A673 (cell line): ENCODE results near the gene NRXN3. TPM values are rescaled to one million over a fixed set of nuclear protein-coding genes. Genes with fewer than 3 reads are reported as not detected.

Experiments
- BruUV-seq: library from RNA; stranded (reverse); fragments of 400-500 nt; replicated peaks from 2 replicates; lab custom pipeline; 2021; lab: Mats Ljungman, UMichigan
- CTCF ChIA-PET: fragments of 300-600 bp; sonication (Branson Sonifier 250); formaldehyde crosslinking; loops from one replicate; lab custom pipeline; 2022; ENCODE audit warnings: antibody characterized with exemption; lab: Charles Lee
- POLR2A ChIA-PET: fragments of 300-600 bp; sonication (Branson Sonifier 250); formaldehyde crosslinking; loops from one replicate; lab custom pipeline; 2022; ENCODE audit warnings: antibody characterized with exemption; ENCODE audit not compliant: low non-redundant PET; lab: Charles Lee
- DNase-seq: peaks from one replicate; pipeline ENCODE4 v3.0.0-alpha.2; 2015; ENCODE audit warnings: low spot score
- H3K27ac ChIP-seq: fragments of 200-600 bp; sonication (generic); 2 replicates; pipeline ENCODE4 v1.5.1; 2016; ENCODE audit warnings: mixed run types, low read depth, mild to moderate bottlenecking, mixed read lengths, antibody characterized with exemption, low read length; ENCODE audit not compliant: poor library complexity, severe bottlenecking
- H3K27me3 ChIP-seq: fragments of 200-600 bp; sonication (generic); replicated peaks from 2 replicates; pipeline ENCODE4 v1.6.1; 2017; ENCODE audit warnings: mixed run types, low read depth, mild to moderate bottlenecking, mixed read lengths, antibody characterized with exemption, low read length; ENCODE audit not compliant: insufficient read depth, poor library complexity
- H3K36me3 ChIP-seq: fragments of 200-600 bp; sonication (generic); 2 replicates; pipeline ENCODE4 v1.6.1; 2016; ENCODE audit warnings: mixed run types, mild to moderate bottlenecking, mixed read lengths, antibody characterized with exemption, low read length; ENCODE audit not compliant: insufficient read depth, poor library complexity, severe bottlenecking
- H3K4me1 ChIP-seq: fragments of 200-600 bp; sonication (generic); 2 replicates; pipeline ENCODE4 v1.6.1; 2017; ENCODE audit warnings: mixed run types, mild to moderate bottlenecking, mixed read lengths, antibody characterized with exemption, low read length; ENCODE audit not compliant: insufficient read depth, poor library complexity, severe bottlenecking
- H3K4me3 ChIP-seq: fragments of 200-600 bp; sonication (generic); 2 replicates; pipeline ENCODE4 v1.5.1; 2016; ENCODE audit warnings: low read depth, mixed run types, mild to moderate bottlenecking, mixed read lengths, low read length; ENCODE audit not compliant: poor library complexity, severe bottlenecking
- H3K9me3 ChIP-seq: fragments of 200-600 bp; sonication (generic); 2 replicates; pipeline ENCODE4 v1.6.1; 2016; ENCODE audit warnings: mixed run types, low read depth, mild to moderate bottlenecking, mixed read lengths, antibody characterized with exemption, low read length; ENCODE audit not compliant: poor library complexity, severe bottlenecking
- CTCF ChIP-seq: fragments of 300-800, 200-600 bp; sonication (generic); conservative IDR thresholded peaks from 2 replicates; pipeline ENCODE4 v1.5.1; 2017; ENCODE audit warnings: low read depth, mild to moderate bottlenecking, antibody characterized with exemption, low read length, moderate library complexity, mixed read lengths
- EZH2 ChIP-seq: fragments of 200-600 bp; sonication (generic); IDR thresholded peaks from 2 replicates; pipeline ENCODE4 v1.6.1; 2017; ENCODE audit warnings: borderline replicate concordance, low read depth, mild to moderate bottlenecking, mixed read lengths, antibody characterized with exemption, low read length; ENCODE audit not compliant: poor library complexity, severe bottlenecking
- intact Hi-C: fragments of 100-400 bp; cut with micrococcal nuclease; formaldehyde crosslinking; loops from one replicate; pipeline ENCODE4 v1.10.0; 2022; ENCODE audit not compliant: unreplicated experiment
- total RNA-seq: library from RNA; stranded (reverse); gene quantifications from 2 replicates; pipeline ENCODE4 v1.2.3, GENCODE V29; 2021

Gene NRXN3
- total RNA-seq, 1 experiment from 2014 or later, result 0.21 TPM

GRCh38 chr14:78162202-78162601 lies 8.0 kb upstream of the NRXN3 start:
- BruUV-seq, result no TSS peak
- intact Hi-C loops, result loop anchor here (5.0 kb wide), 1 partner anchor 435 kb away; no protein-coding TSS in a partner anchor
- no peaks in the 10 kb centered on the region for H3K4me1 ChIP-seq
- H3K27me3 ChIP-seq, result peaks cover 60% of the 10 kb centered on the region
- CTCF ChIA-PET, result no interaction called here
- H3K4me3 ChIP-seq, result no peak overlapping the region
- no peaks in the 10 kb centered on the region for H3K9me3 ChIP-seq
- no peak for DNase-seq
- H3K36me3 ChIP-seq, result no peaks in the 10 kb centered on the region
- POLR2A ChIA-PET, result no interaction called here
- TF ChIP-seq CTCF, result no peak
- TF ChIP-seq EZH2, result no peak
- no peak overlapping the region for H3K27ac ChIP-seq

GRCh38 chr14:78164226-78164853 lies 5.8 kb upstream of the NRXN3 start:
- intact Hi-C loops, result loop anchor here (5.0 kb wide), 1 partner anchor 433 kb away; no protein-coding TSS in a partner anchor
- CTCF ChIA-PET, result interaction anchor here (0.6 kb wide), 1 partner anchor 31 kb away, joined by 7 read pairs; no protein-coding TSS in a partner anchor

GRCh38 chr14:78172428-78172827 lies 2.3 kb downstream of the NRXN3 start:
- CTCF ChIA-PET, result no interaction called here
- H3K36me3 ChIP-seq, result no peaks in the 10 kb centered on the region
- TF ChIP-seq EZH2, result no peak
- TF ChIP-seq CTCF, result no peak
- no peak for DNase-seq
- intact Hi-C loops, result no loop called here
- no TSS peak for BruUV-seq
- H3K4me3 ChIP-seq, result no peak overlapping the region
- no peaks in the 10 kb centered on the region for H3K9me3 ChIP-seq
- H3K4me1 ChIP-seq, result no peaks in the 10 kb centered on the region
- H3K27me3 ChIP-seq, result peaks cover 57% of the 10 kb centered on the region
- POLR2A ChIA-PET, result no interaction called here
- no peak overlapping the region for H3K27ac ChIP-seq

More at GRCh38 chr14:78164226-78164853, 5.8 kb upstream of the NRXN3 start:
- no TSS peak for BruUV-seq
- peak; percentile 34 for DNase-seq
- TF ChIP-seq CTCF (peak; percentile 72), EZH2 (no peak)
- H3K4me1 ChIP-seq, result no peaks in the 10 kb centered on the region
- H3K36me3 ChIP-seq, result no peaks in the 10 kb centered on the region
- no peaks in the 10 kb centered on the region for H3K9me3 ChIP-seq
- no peak overlapping the region for H3K27ac ChIP-seq
- peaks cover 81% of the 10 kb centered on the region for H3K27me3 ChIP-seq
- no peak overlapping the region for H3K4me3 ChIP-seq
- POLR2A ChIA-PET, result no interaction called here
